GM12873 (cell line): Measurements from ENCODE around the gene AOPEP.

ENCODE experiments used
- CTCF ChIP-seq: IDR thresholded peaks from 2 replicates; pipeline ENCODE4 v1.5.1; 2012; ENCODE audit warnings: low read depth, mild to moderate bottlenecking, moderate library complexity, low read length, control low read depth; ENCODE audit not compliant: insufficient read depth; ENCODE audit errors: missing control alignments

AOPEP gene

GRCh38 chr9:94818178-94818541, 91.7 kb downstream of the AOPEP start:
- no peak for TF ChIP-seq CTCF

GRCh38 chr9:94819161-94819687, 92.7 kb downstream of the AOPEP start:
- TF ChIP-seq CTCF: no peak

GRCh38 chr9:94821098-94821887, 94.8 kb downstream of the AOPEP start:
- no peak for TF ChIP-seq CTCF

GRCh38 chr9:94822273-94822672, 95.8 kb downstream of the AOPEP start:
- TF ChIP-seq CTCF: no peak

GRCh38 chr9:94823710-94824109, 97.2 kb downstream of the AOPEP start:
- TF ChIP-seq CTCF: no peak

- no peak for TF ChIP-seq CTCF
These were observed 97.9 kb downstream of the AOPEP start for GRCh38 chr9:94824411-94824810.

- TF ChIP-seq CTCF: no peak
These were observed 98.6 kb downstream of the AOPEP start for GRCh38 chr9:94824913-94825610.
